ENCODE results near the gene PHGDH. TPM values are rescaled to one million over a fixed set of nuclear protein-coding genes. Genes with fewer than 3 reads are reported as not detected.

PHGDH gene
- total and polyA plus RNA-seq, 9 of the 15 experiments (the other 6 are each of a cell fraction or from before 2014, with no cell fraction given) = 6.7 to 84.2 (median 36.2) TPM

DNA sequence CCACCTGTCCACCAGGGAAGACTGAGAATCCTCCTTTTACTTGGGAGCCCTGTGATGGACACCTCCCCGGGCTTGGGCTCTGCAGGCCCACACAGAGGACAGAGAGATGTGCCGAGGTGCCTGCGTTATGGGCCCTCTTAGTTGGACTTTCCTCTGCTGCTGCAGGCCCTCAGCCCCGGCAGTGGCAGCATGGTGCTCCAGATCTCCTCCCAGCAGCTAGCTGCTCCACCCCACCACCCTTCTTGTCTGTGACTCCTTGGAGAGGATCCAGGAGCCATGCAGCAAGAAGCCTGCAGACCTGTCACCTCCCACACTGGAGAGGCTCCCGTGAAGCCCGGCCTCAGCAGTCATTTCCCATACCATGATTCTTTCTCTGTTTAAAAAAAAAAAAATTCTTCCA is 27.4 kb downstream of the PHGDH start:
- intact Hi-C loops (cut with micrococcal nuclease) (no loop called here), in situ Hi-C loops (cut with MboI) (no loop called here)
- BruUV-seq (replicated peaks) = no TSS peak
- FAIRE-seq (no peak), ATAC-seq (no peak), DNase-seq (ENCODE audit: extremely low read depth in 1 of 4, low spot score in 3 of 4) (peak in 1 of 4 experiments; percentile 24)
- POLR2A ChIA-PET = interaction anchor here (0.7 to 1.7 kb wide), 3 partner anchors 11 to 79 kb away, joined by 3 to 6 read pairs (median 3); no protein-coding TSS in a partner anchor
- Histone ChIP-seq H3K36me3 (ENCODE audit: control insufficient read depth, insufficient read depth, low read length) (peaks cover 11% of the 10 kb centered on the region; the same call in 1 of the 3 replicates), H3K4me2 (ENCODE audit: insufficient read depth, low read length) (no peak overlapping the region), H3K27ac (ENCODE audit: extremely low read depth, low read depth, low read length) (no peak overlapping the region), H3K4me3 (no peak overlapping the region), H3K9ac (ENCODE audit: insufficient read depth in 1 of 2, low read depth in 2 of 2, low read length in 2 of 2) (no peak overlapping the region), H3K4me1 (replicated peaks in 1 of 2; ENCODE audit: control insufficient read depth in 2 of 2, insufficient read depth in 2 of 2, low read length in 2 of 2) (peaks cover 11 to 14% of the 10 kb centered on the region in 2 experiments), H3K9me1 (ENCODE audit: control insufficient read depth, insufficient read depth, low read length) (peaks cover 9% of the 10 kb centered on the region), H2AFZ (ENCODE audit: low read depth, low read length) (no peak overlapping the region), H3K27me3 (ENCODE audit: control insufficient read depth in 2 of 2, insufficient read depth in 2 of 2, low read length in 2 of 2) (no peaks in the 10 kb centered on the region; a peak in 1 of 5 replicates), H3K9me3 (replicated peaks; ENCODE audit: control insufficient read depth, insufficient read depth, low read depth, low read length) (0 out of 2 replicates have a peak, but pooled peaks cover 6% of the 10 kb centered on the region), H4K20me1 (replicated peaks; ENCODE audit: control insufficient read depth, insufficient read depth, low read length) (peaks cover 52% of the 10 kb centered on the region), H3K79me2 (ENCODE audit: control insufficient read depth, insufficient read depth, low read length) (no peaks in the 10 kb centered on the region)
- WGBS (ENCODE audit: insufficient coverage, low coverage, missing lambda C conversion rate) = 35% methylated on average over 4 of the region's 6 CpGs
- CTCF ChIA-PET (ENCODE audit: low intra/inter-chr PET ratio) = no interaction called here
- TF ChIP-seq NCOA1 (IDR thresholded peaks at IDR 0.05; ENCODE audit: low read depth) (no peak), TCF3 (CRISPR knock-in tag; IDR thresholded peaks at IDR 0.05) (no peak), GATAD2A (IDR thresholded peaks at IDR 0.05) (no peak), ETS2 (tag; IDR thresholded peaks at IDR 0.05; ENCODE audit: borderline replicate concordance, poor library complexity, severe bottlenecking) (no peak), ZNF224 (CRISPR knock-in tag; IDR thresholded peaks at IDR 0.05) (no peak)

DNA sequence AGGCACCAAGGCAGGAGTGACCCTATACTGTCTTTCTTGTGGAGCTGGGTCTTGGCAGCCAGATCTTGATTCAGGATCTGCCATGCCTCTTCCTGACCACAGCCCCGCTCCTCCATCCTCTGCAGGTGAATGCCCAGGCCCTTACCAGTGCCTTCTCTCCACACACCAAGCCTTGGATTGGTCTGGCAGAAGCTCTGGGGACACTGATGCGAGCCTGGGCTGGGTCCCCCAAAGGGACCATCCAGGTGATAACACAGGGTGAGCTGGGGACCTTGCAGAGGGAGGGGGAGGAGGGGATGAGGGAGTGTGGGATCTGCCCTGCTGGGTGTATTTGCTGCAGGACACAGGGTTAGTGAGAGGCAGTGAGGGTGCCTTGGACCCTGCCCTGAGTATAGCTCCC is 28.5 kb downstream of the PHGDH start:
- CTCF ChIA-PET (ENCODE audit: low intra/inter-chr PET ratio) = no interaction called here
- H3K79me2 ChIP-seq (ENCODE audit: control insufficient read depth, insufficient read depth, low read length) = no peaks in the 10 kb centered on the region
- BruUV-seq (replicated peaks) = no TSS peak

More for the DNA sequence above, 28.5 kb downstream of the PHGDH start:
- peaks cover 11 to 12% of the 10 kb centered on the region in 2 experiments for H3K4me1 ChIP-seq (replicated peaks in 1 of 2; ENCODE audit: control insufficient read depth in 2 of 2, insufficient read depth in 2 of 2, low read length in 2 of 2)
- TF ChIP-seq SMARCA4 (IDR thresholded peaks at IDR 0.05) (no peak), ZNF583 (CRISPR knock-in tag; IDR thresholded peaks at IDR 0.05) (no peak), PTBP1 (IDR thresholded peaks at IDR 0.05; ENCODE audit: low read depth, low read length) (no peak), MAFF (IDR thresholded peaks at IDR 0.05; ENCODE audit: low read length) (no peak), ZNF445 (CRISPR knock-in tag; IDR thresholded peaks at IDR 0.05; ENCODE audit: low read depth) (no peak), CBX5 (IDR thresholded peaks at IDR 0.05; ENCODE audit: borderline replicate concordance, low read depth) (no peak), NFYB (IDR thresholded peaks at IDR 0.05; ENCODE audit: extremely low read depth, insufficient read length) (no peak), ZNF143 (CRISPR knock-in tag; IDR thresholded peaks at IDR 0.05) (no peak)
- TF ChIP-seq, protein P1, sequence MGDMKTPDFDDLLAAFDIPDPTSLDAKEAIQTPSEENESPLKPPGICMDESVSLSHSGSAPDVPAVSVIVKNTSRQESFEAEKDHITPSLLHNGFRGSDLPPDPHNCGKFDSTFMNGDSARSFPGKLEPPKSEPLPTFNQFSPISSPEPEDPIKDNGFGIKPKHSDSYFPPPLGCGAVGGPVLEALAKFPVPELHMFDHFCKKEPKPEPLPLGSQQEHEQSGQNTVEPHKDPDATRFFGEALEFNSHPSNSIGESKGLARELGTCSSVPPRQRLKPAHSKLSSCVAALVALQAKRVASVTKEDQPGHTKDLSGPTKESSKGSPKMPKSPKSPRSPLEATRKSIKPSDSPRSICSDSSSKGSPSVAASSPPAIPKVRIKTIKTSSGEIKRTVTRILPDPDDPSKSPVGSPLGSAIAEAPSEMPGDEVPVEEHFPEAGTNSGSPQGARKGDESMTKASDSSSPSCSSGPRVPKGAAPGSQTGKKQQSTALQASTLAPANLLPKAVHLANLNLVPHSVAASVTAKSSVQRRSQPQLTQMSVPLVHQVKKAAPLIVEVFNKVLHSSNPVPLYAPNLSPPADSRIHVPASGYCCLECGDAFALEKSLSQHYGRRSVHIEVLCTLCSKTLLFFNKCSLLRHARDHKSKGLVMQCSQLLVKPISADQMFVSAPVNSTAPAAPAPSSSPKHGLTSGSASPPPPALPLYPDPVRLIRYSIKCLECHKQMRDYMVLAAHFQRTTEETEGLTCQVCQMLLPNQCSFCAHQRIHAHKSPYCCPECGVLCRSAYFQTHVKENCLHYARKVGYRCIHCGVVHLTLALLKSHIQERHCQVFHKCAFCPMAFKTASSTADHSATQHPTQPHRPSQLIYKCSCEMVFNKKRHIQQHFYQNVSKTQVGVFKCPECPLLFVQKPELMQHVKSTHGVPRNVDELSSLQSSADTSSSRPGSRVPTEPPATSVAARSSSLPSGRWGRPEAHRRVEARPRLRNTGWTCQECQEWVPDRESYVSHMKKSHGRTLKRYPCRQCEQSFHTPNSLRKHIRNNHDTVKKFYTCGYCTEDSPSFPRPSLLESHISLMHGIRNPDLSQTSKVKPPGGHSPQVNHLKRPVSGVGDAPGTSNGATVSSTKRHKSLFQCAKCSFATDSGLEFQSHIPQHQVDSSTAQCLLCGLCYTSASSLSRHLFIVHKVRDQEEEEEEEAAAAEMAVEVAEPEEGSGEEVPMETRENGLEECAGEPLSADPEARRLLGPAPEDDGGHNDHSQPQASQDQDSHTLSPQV (IDR thresholded peaks at IDR 0.05) = no peak
- H3K27me3 ChIP-seq (ENCODE audit: control insufficient read depth in 2 of 2, insufficient read depth in 2 of 2, low read length in 2 of 2) = peaks cover 0 to 4% of the 10 kb centered on the region in 2 experiments; a peak in 2 of 5 replicates
- peaks cover 56% of the 10 kb centered on the region for H4K20me1 ChIP-seq (replicated peaks; ENCODE audit: control insufficient read depth, insufficient read depth, low read length)
- no peak overlapping the region for H2AFZ ChIP-seq (ENCODE audit: low read depth, low read length)
- intact Hi-C loops (cut with micrococcal nuclease) (loop anchor here (5.0 to 10.0 kb wide), 2 partner anchors 63 to 125 kb away; no protein-coding TSS in a partner anchor), in situ Hi-C loops (cut with MboI) (no loop called here)
- H3K4me3 ChIP-seq = no peak overlapping the region
- FAIRE-seq = no peak
- 0 out of 2 replicates have a peak, but pooled peaks cover 6% of the 10 kb centered on the region for H3K9me3 ChIP-seq (replicated peaks; ENCODE audit: control insufficient read depth, insufficient read depth, low read depth, low read length)
- ATAC-seq = no peak
- peaks cover 11% of the 10 kb centered on the region; the same call in 1 of the 3 replicates for H3K36me3 ChIP-seq (ENCODE audit: control insufficient read depth, insufficient read depth, low read length)
- POLR2A ChIA-PET = interaction anchor here (0.5 to 1.7 kb wide), 2 partner anchors 10 to 406 kb away, joined by 3 to 6 read pairs; no protein-coding TSS in a partner anchor
- no peak overlapping the region for H3K4me2 ChIP-seq (ENCODE audit: insufficient read depth, low read length)
- 62% methylated on average over 2 of the region's 2 CpGs for WGBS (ENCODE audit: insufficient coverage, low coverage, missing lambda C conversion rate)
- no peak overlapping the region; a peak in 1 of 4 replicates for H3K9ac ChIP-seq (ENCODE audit: insufficient read depth in 1 of 2, low read depth in 2 of 2, low read length in 2 of 2)
- peaks cover 9% of the 10 kb centered on the region for H3K9me1 ChIP-seq (ENCODE audit: control insufficient read depth, insufficient read depth, low read length)
- no peak for DNase-seq (ENCODE audit: extremely low read depth in 1 of 4, low spot score in 3 of 4)
- H3K27ac ChIP-seq (ENCODE audit: extremely low read depth, low read depth, low read length) = no peak overlapping the region

All from K562 (cell line).